WI38 (cell line): ENCODE data around the gene OVOL1.

ENCODE experiments used
- H3K4me3 ChIP-seq: 2 replicates; pipeline ENCODE4 v1.5.1; 2011; ENCODE audit warnings: low read depth, mild to moderate bottlenecking, control low read depth, low read length
- CTCF ChIP-seq: IDR thresholded peaks from 2 replicates; pipeline ENCODE4 v1.5.1; 2012; ENCODE audit warnings: low read depth, mild to moderate bottlenecking, control low read depth, low read length

The OVOL1 gene

GRCh38 chr11:65778431-65778900 is 8.4 kb upstream of the OVOL1 start:
- no peak for TF ChIP-seq CTCF
- no peak overlapping the region for H3K4me3 ChIP-seq

GRCh38 chr11:65778901-65779668 is 7.8 kb upstream of the OVOL1 start:
- no peak for TF ChIP-seq CTCF
- peak overlapping the region; percentile 78 for H3K4me3 ChIP-seq

- peak overlapping the region; percentile 78 for H3K4me3 ChIP-seq
- no peak for TF ChIP-seq CTCF
Observed at GRCh38 chr11:65779669-65779918, 7.3 kb upstream of the OVOL1 start.

GRCh38 chr11:65779919-65780769 is 6.7 kb upstream of the OVOL1 start:
- peak; percentile 97 for TF ChIP-seq CTCF
- peak overlapping the region; percentile 78 for H3K4me3 ChIP-seq

- no peak for TF ChIP-seq CTCF
- peak within 1 kb of the TSS; percentile 78 for H3K4me3 ChIP-seq
Observed at GRCh38 chr11:65780770-65781151, 6.1 kb upstream of the OVOL1 start, which contains the start of gene AP5B1. AP5B1 (minus strand) TSS chr11:65780976; CDS start chr11:65780591, 385 bp downstream.

GRCh38 chr11:65781152-65781961 is 5.5 kb upstream of the OVOL1 start:
- H3K4me3 ChIP-seq: peak overlapping the region; percentile 78
- no peak for TF ChIP-seq CTCF
